GM19395 (cell line): Measurements from ENCODE around the gene HIPK4.

Experiments used
- ATAC-seq: cut with Tn5 transposase; IDR thresholded peaks from one replicate; pipeline ENCODE4 v1.9.1; 2021; ENCODE audit warnings: mild to moderate bottlenecking, moderate library complexity; ENCODE audit not compliant: unreplicated experiment

Gene HIPK4

DNA sequence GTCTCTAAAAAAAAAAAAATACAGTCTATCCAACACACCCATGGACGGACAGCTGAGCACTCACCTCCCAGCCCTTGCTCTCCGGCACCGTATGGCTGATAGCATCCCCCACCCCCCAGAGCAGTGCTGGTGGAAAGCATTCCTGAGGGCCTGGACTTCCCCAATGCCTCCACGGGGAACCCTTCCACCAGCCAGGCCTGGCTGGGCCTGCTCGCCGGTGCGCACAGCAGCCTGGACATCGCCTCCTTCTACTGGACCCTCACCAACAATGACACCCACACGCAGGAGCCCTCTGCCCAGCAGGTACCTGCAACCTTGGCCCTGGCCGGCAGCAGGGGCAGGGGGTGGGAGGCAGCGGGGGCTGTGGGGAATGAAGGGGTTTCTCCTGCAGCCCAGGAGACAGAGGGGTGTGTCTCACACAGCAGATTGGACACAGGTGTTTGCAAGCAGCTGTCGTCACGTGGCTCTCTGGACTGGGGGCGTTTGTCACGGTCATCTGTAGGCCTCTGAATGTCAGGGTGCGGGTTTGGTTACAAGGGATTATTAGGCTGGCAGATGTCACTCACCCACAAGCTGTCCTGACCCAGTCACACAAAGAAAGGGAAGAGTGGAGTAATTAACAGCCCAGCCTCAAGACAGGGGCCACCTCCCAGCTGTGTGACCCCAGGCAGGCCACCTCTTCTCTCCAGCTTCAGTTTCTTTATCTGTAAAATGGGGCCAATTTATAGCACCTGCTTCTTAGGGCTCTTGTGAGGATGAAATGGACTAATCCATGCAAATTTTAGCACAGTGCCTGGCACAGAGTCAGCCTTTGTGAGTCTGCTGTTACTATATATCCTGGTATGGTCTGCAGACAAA lies 22.2 kb downstream of the HIPK4 start:
- no peak for ATAC-seq

GRCh38 chr19:40366697-40367561 lies 23.1 kb downstream of the HIPK4 start:
- no peak for ATAC-seq

DNA sequence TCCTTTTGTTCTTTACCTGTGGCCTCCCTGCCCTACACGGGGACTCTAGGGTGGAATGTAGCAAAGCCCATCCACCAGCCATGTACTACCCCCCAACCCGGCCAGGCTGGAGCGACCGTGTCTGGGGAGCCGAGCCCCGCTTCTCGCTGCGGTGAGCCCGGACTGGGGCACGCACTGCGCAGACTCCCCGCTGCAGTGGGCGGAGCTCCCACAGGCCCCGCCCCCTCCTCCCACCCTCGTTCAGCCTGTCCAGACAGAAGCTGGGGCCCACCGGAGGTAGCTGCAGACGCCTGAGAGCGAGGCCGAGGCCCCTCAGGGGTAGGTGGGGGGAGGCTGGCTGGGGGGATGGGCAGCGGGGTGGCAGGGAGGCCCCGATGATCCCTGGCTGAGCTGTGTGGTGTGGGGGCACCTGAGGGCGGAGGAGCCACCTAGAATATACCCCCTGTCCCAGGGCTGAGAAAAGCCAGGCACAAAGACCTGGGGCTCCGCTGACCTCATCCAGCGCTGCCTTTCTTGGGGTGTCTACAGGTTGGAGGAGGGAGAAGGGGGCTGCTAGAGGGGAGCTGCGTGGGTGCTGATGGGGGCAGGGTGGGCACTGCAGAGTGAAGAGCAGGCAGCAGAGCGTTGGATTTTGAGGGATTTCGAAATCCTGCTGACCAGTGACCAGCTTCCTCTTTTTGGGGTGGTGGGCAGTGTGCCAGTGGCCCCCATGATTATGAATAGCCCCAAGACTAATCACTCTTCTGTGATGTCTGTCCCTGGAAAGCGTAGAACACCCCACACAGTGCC lies 24.2 kb downstream of the HIPK4 start:
- ATAC-seq = no peak

DNA sequence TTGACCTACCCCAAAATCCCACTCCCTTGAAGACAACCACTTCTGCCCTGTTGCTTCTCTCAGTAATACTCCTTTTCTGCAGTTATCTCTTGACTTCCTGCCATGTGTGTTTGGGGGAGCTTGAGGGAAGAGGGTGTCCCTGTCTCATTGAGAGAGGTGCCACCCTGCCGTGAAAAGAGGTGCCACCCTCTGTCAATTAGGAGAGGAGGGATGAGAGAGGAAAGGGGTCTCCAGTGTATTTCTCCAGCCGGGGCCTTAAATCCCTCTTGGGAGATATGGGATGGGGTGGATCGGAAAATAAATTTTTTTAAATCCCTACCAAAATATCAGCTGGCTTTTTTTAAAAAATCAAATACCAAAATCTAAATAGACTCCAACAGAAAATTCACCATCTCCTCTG lies 25.0 kb downstream of the HIPK4 start:
- no peak for ATAC-seq

- ATAC-seq = no peak
These were observed 26.9 kb downstream of the HIPK4 start for GRCh38 chr19:40363069-40363468.

DNA sequence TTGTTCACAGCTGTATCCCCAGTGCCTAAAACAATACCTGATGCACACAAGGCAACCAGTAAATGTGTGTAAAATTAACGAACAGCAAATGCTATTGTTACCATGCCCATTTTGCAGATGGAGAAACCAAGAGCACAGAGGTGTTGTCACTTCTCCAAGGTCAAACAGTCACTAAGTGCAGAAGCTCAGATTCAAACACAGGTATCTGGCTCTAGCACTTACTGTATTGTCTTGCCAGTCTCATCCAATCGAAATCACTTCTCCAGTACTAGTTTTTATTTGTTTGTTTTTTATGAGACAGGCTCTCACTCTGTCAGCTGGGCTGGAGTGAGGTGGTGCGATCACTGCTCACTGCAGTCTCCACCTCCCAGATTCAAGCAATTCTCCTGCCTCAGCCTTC lies 27.8 kb downstream of the HIPK4 start:
- ATAC-seq = no peak

DNA sequence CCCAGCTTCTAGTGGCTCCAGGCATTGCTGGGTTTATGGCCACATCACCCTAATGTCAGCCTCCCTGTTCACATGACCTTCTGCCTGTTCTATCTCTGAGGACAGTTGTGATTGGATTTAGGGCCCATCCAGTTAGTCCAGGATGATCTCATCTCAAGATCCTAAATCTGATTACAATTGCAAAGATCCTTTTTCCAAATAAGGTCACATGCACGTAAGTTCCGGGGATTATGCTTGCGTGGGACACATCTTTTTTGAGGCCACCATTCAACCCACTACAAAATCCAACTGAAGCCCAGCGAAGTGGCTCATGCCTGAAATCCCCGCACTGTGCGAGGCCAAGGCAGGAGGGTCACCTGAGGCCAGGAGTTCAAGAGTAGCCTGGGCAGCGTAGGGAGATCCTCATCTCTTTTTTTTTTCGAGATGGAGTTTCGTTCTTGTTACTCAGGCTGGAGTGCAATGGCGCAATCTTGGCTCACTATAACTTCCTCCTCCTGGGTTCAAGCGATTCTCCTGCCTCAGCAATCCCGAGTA lies 29.2 kb downstream of the HIPK4 start:
- ATAC-seq = no peak

DNA sequence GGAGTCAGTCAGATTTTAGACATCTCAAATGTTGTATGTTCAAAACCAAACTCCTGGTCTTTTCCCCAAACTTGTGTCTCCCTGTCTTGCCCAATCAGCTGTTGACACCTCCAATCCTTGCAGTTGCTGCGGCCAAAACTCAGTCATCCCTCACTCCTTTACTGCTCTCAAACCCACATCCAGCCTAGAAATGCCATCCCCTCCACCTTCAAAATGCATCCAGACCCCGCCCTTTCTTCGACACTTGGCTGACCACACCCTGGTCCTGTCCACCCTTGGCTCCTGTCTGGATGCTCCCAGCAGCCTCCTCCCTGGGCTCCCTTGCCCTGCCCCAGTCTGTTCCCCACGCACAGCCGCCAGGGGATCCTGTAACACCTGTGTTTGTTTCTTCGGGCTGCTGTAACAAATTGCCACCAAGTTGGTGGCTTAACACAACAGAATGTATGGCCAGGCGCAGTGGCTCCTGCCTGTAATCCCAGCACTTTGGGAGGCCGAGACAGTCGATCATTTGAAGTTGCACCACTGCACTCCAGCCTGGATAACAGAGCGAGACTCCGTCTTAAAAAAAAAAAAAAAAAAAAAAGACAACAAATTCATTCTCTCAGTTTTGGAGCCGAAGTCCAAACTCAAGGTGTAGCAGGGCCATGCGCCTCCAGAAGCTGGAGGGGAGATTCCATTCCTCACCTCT lies 29.8 kb downstream of the HIPK4 start:
- ATAC-seq = no peak

DNA sequence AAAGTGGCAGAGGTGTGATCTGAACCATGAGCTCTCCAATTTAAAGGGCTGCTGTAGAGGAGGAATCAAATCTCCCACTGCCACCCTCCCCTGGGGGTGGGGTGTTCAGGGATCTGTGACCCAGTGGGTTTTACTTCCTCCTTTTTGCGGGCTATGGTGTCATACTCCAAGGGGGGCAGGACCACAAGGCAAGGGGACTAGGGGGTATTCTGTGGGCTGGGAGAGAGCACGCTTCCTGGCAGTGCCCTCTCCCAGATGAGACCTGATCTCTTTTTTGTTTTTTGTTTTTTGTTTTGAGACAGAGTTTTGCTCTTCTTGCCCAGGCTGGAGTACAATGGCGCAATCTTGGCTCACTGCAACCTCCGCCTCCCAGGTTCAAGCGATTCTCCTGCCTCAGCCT lies 31.2 kb downstream of the HIPK4 start:
- ATAC-seq = peak; percentile 60

DNA sequence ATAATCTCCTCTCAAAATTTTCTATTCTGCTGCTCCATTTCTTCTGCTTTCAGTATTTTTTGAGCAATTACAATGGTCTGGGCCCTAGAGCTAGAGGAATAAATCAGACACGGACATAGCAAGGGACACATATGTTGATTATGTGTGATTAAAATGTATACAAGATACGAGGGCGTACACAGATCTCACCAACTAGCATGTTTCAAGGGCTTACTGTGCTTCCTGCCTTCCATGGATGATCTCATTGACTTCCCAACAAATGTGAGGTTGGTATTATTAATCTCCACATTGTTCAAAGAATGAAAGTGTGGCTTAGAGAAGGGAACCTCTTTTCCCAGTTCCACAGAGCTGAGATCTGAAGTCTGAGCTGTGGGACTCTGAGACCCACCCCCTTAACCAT lies 32.3 kb downstream of the HIPK4 start:
- ATAC-seq = no peak

GRCh38 chr19:40356681-40357595 lies 33.0 kb downstream of the HIPK4 start:
- no peak for ATAC-seq

DNA sequence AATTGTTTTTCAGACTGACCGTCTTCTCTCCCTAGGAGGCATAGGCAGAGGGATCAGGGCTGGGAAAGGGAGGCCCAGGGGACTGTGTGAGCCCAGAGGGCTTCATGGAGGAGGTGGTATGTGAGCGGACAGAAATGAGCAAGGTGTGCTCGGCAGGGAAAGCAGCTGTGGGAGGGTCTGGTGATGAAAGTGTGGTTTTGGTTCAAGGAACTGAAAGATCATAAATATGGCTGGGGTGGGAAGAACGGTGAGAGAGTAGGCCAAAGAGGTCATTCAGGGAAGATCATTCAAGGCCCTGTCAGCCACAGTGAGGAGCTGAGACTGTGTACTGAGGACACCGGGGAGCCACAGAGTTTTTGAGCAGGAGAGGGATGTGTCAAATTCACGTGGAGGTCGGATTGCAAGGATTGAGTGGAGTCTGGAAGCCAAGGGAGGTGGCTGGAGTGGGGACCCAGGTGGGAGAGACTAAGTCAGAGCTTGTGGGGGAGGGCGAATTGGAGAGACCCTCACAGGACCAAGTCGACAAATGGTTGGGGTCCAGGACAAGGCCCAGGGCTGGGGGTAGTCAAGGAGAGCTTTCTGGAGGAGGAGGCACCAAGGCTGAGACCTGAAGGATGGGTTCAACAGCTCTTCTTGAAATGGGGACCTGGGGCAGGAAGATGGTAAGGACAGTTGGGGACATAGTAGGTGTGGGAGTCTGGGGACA lies 33.9 kb downstream of the HIPK4 start:
- ATAC-seq = no peak

DNA sequence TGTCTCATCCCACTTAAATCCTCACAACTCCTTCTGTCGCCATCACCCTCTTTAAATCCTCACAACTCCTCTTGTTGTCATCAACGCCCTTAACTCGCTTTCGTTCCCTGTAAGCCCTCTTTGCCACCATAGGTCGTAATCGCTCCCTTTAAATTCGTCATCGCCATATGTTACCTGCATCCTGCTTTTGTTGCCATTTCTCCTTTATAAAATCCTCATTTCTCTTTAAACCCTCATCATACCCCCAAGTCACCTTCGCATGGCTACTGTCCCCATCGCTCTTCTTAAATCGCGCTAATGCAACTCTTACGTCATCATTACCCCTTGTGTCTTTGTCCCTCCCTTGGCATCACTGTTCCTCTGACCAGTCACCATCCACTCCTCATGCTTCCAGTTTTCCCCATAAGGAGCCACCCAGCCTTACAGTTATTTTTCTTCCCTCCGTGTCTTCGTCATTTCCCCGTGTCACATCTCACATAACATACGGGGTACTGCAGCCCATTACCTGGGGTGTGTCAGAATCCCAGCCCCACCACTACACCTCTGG lies 40.9 kb downstream of the HIPK4 start:
- ATAC-seq = no peak

DNA sequence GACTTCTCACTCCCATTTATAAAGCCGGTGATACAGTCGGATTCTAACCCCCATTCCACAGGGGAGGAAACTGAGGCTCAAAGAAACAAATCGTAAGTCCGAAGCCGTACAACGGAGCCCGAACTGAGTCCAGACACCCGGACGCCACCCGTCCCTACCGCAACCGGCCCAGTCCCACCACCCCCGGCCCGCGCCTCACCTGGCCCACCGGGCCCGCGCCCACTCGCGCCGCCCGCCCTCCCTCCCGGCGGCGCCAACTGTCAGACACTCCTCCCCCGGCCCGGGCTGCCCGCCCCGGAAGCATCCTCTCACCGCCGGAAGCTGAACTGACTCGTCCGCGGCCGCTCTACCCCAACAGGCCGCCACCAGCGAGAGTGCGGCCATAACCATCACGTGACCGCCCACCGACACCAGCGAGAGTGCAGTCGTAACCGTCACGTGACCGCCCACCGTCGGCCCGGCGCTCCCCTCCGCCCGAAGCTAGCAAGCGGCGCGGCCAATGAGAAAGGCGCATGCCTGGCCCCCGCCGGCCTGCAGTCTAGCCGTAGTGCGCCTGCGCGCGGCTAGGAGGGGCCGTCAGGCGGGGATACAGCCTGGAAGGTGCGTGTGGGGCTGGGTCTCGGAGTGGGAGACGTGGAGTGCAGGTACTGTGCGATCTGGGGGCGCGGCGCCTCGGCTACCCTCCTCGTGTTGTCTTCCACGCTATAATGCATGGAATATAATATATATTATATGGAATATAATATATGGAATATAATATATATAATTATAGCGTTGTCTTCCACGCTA lies 41.7 kb downstream of the HIPK4 start, which contains the start of the genes C19orf47 and PLD3:
C19orf47 (minus strand) TSS at position 273 of the 789 bp plus-strand sequence. CDS start 6,540 bp downstream, outside the sequence.
PLD3 (plus strand) TSS at position 571 of the 789 bp plus-strand sequence. CDS start 17,789 bp downstream, outside the sequence.
- peak; percentile 91 for ATAC-seq

DNA sequence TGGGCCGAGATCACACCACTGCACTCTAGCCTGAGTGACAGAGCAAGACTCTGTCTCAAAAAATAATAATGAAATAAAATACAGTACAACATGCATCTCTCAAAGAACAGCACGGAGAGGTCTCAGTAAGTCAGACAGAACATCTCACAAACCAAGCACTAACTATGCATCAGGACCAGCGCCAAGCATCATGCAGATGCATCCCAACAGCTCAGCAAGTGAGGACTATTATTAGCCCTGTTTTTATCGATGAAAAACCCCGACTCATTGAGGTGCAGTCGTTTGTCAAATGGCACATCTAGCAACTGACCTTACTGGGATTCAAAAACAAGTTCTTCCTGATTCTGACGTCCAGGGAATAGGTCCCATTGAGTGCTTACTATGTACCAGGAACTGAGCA lies 45.6 kb downstream of the HIPK4 start:
- ATAC-seq = no peak

DNA sequence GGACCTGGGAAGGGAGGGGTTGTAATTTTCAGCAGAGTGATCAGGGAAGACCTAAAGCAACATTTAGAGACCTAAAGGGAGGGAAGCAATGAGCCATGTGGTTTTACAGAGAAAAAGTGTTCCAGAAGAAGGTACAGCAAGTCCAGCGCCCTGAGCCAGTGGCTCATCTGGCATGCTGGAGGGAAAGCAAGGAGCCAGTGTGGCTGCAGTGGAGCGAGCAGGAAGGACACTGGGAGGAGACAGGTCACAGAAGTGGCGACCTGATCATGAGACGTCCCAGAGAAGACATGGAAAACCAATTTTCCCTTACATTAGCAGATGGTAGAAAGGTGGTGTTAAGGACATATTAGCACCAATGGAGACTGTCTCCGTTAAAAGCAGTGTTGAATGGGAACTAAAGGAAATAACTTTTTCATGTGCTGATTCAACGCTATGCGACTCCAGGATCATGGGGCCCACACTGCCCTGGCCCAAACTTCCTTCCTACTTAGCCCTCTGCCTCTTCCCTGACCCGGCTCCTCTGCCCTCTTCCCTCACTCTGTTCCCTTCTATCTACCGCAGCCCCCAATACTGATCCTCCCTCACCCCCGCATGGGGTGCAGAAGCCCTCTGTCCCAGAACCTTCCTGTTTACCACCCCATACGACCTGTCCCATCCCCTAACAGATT lies 47.2 kb downstream of the HIPK4 start:
- ATAC-seq = no peak
